Prostate gland (tissue), 2 donors: ENCODE data around the gene DDO. TPM values are rescaled to one million over a fixed set of nuclear protein-coding genes. Genes with fewer than 3 reads are reported as not detected.

ENCODE experiments used
- DNase-seq: peaks from one replicate; pipeline ENCODE4 v3.0.0-alpha.2; 2019; ENCODE audit warnings: low spot score
- H3K27ac ChIP-seq, 2 donors: fragments of 200-600 bp; sonication (generic); 2 replicates each; pipeline ENCODE4 v1.5.1; 2017 to 2019
- H3K27me3 ChIP-seq: fragments of 200-600 bp; sonication (generic); replicated peaks from 2 replicates; pipeline ENCODE4 v1.5.1; 2019; ENCODE audit not compliant: insufficient read depth
- H3K36me3 ChIP-seq, 2 donors: fragments of 200-600 bp; sonication (generic); 1 replicate in 1 of 2; 2 replicates in 1 of 2; pipeline versions ENCODE4 v1.5.1 to v1.8.1; 2017 to 2019
- H3K4me1 ChIP-seq: fragments of 200-600 bp; sonication (generic); replicated peaks from 2 replicates; pipeline ENCODE4 v1.5.1; 2019
- H3K4me3 ChIP-seq, 2 donors: fragments of 200-600 bp; sonication (generic); 2 replicates each; pipeline ENCODE4 v1.5.1; 2017 to 2019
- H3K9me3 ChIP-seq: fragments of 200-600 bp; sonication (generic); 2 replicates; pipeline ENCODE4 v1.5.1; 2017
- POLR2A ChIP-seq: fragments of 450-650 bp; IDR thresholded peaks from one replicate; pipeline ENCODE4 v1.6.1; 2016; ENCODE audit warnings: antibody characterized with exemption, mild to moderate bottlenecking
- POLR2AphosphoS5 ChIP-seq: sonication (generic); formaldehyde crosslinking; IDR thresholded peaks from one replicate; pipeline ENCODE4 v1.6.1; 2017; ENCODE audit warnings: antibody characterized with exemption
- WGBS: methylation state at CpG from one replicate; pipeline ENCODE4 v1.1.5; 2018; 5-methylcytosine and 5-hydroxymethylcytosine counted together
- intact Hi-C: fragments of 100-400 bp; cut with DNase I; formaldehyde crosslinking; loops from one replicate; pipeline ENCODE4 v1.14.2; 2022
- total RNA-seq, 2 donors: library from RNA; depleted of rRNA; stranded (reverse); fragments of >200 nt; gene quantifications; one replicate each; pipeline ENCODE4 v1.1.0, GENCODE V29; 2016
- TF ChIP-seq, protein P1 (sequence below), 4 experiments: fragments of 200-600 bp in 2 of 4; fragments of 450-650 bp in 2 of 4; sonication (generic) in 2 of 4; IDR thresholded peaks; 1 replicate in 3 of 4; 2 replicates in 1 of 4; pipeline ENCODE4 v1.5.1; 2016 to 2019; ENCODE audit warnings: antibody characterized with exemption in 4 of 4, mild to moderate bottlenecking in 2 of 4, moderate library complexity in 2 of 4

The DDO gene
- total RNA-seq, 2 donors from 2014 or later, result 0.41 to 2.1 TPM

DNA sequence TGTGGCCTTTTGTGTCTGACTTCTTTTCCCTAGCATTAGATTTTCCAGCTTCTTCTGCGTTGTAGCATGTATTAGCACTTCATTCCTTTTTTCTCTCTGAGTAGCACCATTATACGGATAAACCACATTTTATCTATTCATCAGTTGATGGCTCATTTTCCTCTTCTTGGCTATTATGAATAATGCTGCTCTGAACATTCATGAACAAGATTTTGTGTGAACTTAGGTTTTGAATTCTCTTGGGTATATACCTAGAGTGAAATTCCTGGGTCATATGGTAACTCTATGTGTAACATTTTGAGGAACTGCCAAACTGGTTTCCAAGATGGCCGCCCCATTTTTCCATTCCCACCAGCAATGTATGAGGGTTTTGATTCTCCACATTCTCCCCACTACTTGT lies 32.4 kb upstream of the DDO start:
- no peak for TF ChIP-seq POLR2A
- TF ChIP-seq POLR2AphosphoS5, result no peak
- TF ChIP-seq, protein P1, sequence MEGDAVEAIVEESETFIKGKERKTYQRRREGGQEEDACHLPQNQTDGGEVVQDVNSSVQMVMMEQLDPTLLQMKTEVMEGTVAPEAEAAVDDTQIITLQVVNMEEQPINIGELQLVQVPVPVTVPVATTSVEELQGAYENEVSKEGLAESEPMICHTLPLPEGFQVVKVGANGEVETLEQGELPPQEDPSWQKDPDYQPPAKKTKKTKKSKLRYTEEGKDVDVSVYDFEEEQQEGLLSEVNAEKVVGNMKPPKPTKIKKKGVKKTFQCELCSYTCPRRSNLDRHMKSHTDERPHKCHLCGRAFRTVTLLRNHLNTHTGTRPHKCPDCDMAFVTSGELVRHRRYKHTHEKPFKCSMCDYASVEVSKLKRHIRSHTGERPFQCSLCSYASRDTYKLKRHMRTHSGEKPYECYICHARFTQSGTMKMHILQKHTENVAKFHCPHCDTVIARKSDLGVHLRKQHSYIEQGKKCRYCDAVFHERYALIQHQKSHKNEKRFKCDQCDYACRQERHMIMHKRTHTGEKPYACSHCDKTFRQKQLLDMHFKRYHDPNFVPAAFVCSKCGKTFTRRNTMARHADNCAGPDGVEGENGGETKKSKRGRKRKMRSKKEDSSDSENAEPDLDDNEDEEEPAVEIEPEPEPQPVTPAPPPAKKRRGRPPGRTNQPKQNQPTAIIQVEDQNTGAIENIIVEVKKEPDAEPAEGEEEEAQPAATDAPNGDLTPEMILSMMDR (IDR thresholded peaks at IDR 0.05), result no peak
- H3K9me3 ChIP-seq, result no peaks in the 10 kb centered on the region
- no peaks in the 10 kb centered on the region for H3K4me1 ChIP-seq
- DNase-seq, result no peak
- H3K36me3 ChIP-seq, result no peaks in the 10 kb centered on the region
- 94% methylated on average over 3 of the region's 3 CpGs for WGBS
- H3K27ac ChIP-seq, result no peak overlapping the region
- H3K4me3 ChIP-seq, result no peak overlapping the region
- no peaks in the 10 kb centered on the region for H3K27me3 ChIP-seq
- intact Hi-C loops, result no loop called here

DNA sequence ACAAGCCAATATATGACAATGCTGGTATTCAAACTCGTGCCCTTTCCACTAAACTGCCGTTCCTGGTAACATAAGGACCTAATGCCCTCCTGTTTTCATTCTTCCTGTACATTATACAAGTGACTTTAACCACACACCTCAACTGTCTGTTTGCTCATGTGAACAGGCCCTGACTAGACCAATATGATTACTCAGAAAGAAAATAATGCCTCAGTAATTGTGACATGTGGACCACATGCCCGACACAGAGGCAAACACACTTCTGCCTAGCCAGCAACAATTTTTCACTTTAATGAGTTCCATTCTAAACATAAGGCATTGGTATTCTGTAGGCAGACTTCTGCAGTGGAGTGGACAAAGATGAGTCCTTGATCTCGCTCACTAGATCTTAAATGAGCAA lies 31.0 kb upstream of the DDO start:
- Histone ChIP-seq H3K4me1 (no peaks in the 10 kb centered on the region), H3K27me3 (no peaks in the 10 kb centered on the region), H3K9me3 (no peaks in the 10 kb centered on the region), H3K27ac (no peak overlapping the region), H3K4me3 (no peak overlapping the region), H3K36me3 (no peaks in the 10 kb centered on the region)
- WGBS, result 43% methylated on average over 4 of the region's 4 CpGs
- DNase-seq, result no peak
- intact Hi-C loops, result no loop called here
- TF ChIP-seq POLR2AphosphoS5 (no peak), POLR2A (no peak)
- TF ChIP-seq, protein P1 (IDR thresholded peaks at IDR 0.05), result no peak

DNA sequence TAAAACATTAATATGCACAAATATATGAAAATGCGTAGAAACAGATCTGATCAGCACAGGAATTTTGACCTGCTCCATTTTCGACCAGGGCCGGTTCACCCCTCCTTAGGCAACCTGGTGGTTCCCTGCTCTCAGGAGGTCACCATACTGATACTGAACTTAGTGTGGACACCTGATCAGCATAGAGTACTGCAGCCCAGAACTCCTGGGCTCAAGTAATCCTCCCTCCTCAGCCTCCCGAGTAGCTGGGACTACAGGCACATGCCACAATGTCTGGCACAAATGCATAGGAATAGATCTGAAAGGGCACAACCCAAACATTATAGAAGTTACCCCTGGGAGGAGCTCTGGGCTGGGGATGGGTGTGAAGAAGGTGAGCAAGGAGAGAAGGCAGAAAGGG lies 24.7 kb upstream of the DDO start:
- Histone ChIP-seq H3K27ac (no peak overlapping the region), H3K4me3 (no peak overlapping the region), H3K36me3 (no peaks in the 10 kb centered on the region), H3K4me1 (no peaks in the 10 kb centered on the region), H3K9me3 (no peaks in the 10 kb centered on the region), H3K27me3 (no peaks in the 10 kb centered on the region)
- WGBS, result 87% methylated on average over 4 of the region's 4 CpGs
- intact Hi-C loops, result no loop called here
- DNase-seq, result no peak
- TF ChIP-seq, protein P1 (IDR thresholded peaks at IDR 0.05), result no peak
- no peak for TF ChIP-seq POLR2A
- no peak for TF ChIP-seq POLR2AphosphoS5

DNA sequence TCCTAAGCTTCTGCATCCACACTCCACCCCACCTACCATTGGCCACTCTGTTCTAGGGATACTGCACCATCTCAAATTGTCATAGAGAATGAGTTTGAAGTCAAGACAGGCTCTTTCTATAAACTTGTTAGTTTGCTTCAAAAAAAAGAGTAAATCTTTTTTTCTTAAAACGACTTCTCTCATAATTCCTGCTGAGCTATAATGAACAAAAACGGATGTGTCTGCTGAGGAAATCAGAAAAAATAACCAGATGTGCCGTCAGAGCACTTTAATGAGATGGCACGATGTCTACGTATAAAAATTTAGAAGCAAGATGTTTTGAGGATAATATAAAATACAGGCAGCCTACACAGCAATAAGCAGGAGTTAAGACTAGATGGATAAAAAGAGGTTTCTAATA lies 24.0 kb upstream of the DDO start:
- Histone ChIP-seq H3K4me1 (no peaks in the 10 kb centered on the region), H3K36me3 (no peaks in the 10 kb centered on the region), H3K27me3 (no peaks in the 10 kb centered on the region), H3K27ac (no peak overlapping the region), H3K9me3 (no peaks in the 10 kb centered on the region), H3K4me3 (no peak overlapping the region)
- no peak for TF ChIP-seq POLR2AphosphoS5
- TF ChIP-seq POLR2A, result no peak
- TF ChIP-seq, protein P1 (IDR thresholded peaks at IDR 0.05), result no peak
- intact Hi-C loops, result no loop called here
- WGBS, result 37% methylated on average over 5 of the region's 5 CpGs
- no peak for DNase-seq

DNA sequence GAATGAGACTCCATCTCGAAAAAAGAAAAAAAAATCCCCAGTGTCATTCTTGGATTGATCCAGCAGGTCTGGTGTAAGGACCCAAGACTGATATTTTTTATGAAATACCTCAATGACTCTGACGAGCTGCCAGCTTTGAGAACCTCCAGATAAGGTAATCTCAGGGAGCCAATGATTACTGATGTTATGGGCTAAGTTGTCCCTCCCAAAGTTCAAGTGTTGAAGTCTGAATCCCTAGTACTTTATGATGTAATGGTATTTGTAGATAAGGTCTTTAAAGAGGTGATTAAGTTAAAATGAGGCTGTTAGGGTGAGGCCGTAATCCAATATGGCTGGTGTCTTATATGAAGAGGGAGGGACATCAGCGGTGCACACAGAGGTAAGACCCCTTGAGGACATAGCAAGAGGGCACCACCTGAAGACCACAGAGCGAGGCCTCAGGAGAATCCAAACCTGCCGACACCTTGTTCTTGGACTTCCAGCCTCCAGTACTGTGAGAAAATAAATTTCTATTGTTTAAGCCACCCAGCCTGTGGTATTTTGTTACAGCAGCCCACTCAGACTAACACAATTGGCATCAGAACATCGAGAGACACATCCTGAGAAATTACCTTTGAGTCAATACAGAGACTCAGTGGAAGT lies 19.7 kb upstream of the DDO start:
- intact Hi-C loops, result no loop called here
- WGBS, result 94% methylated on average over 7 of the region's 7 CpGs
- H3K27me3 ChIP-seq, result peaks cover 3% of the 10 kb centered on the region
- no peak for TF ChIP-seq POLR2AphosphoS5
- TF ChIP-seq, protein P1 (IDR thresholded peaks at IDR 0.05), result no peak
- TF ChIP-seq POLR2A, result no peak
- H3K4me1 ChIP-seq, result no peaks in the 10 kb centered on the region
- no peaks in the 10 kb centered on the region for H3K9me3 ChIP-seq
- no peak for DNase-seq
- H3K4me3 ChIP-seq, result no peak overlapping the region
- no peaks in the 10 kb centered on the region for H3K36me3 ChIP-seq
- no peak overlapping the region for H3K27ac ChIP-seq
